Measurements from ENCODE around the gene DNAH5. TPM values are rescaled to one million over a fixed set of nuclear protein-coding genes. Genes with fewer than 3 reads are reported as not detected.

DNAH5 gene
- total RNA-seq, 4 donors from 2014 or later: under 0.01 to 1.8 (median 0.18) TPM

GRCh38 chr5:13664377-13664776 is 280.1 kb downstream of the DNAH5 start:
- no peak overlapping the region for H3K4me3 ChIP-seq
- H3K27me3 ChIP-seq: no peaks in the 10 kb centered on the region
- H3K27ac ChIP-seq: no peak overlapping the region
- H3K9me3 ChIP-seq: no peaks in the 10 kb centered on the region
- H3K4me1 ChIP-seq: no peaks in the 10 kb centered on the region
- TF ChIP-seq CTCF (IDR thresholded peaks at IDR 0.05) (no peak), POLR2A (IDR thresholded peaks at IDR 0.05) (no peak)
- intact Hi-C loops (cut with DNase I; ENCODE audit: low total_unique reads): no loop called here
- no peak for DNase-seq
- H3K36me3 ChIP-seq: no peaks in the 10 kb centered on the region

GRCh38 chr5:13662626-13663025 is 281.9 kb downstream of the DNAH5 start:
- no peak for TF ChIP-seq POLR2A (IDR thresholded peaks at IDR 0.05)
- TF ChIP-seq CTCF (IDR thresholded peaks at IDR 0.05): no peak
- no peaks in the 10 kb centered on the region for H3K36me3 ChIP-seq
- no peaks in the 10 kb centered on the region for H3K9me3 ChIP-seq

GRCh38 chr5:13661272-13661671 is 283.2 kb downstream of the DNAH5 start:
- DNase-seq: no peak
- TF ChIP-seq CTCF (IDR thresholded peaks at IDR 0.05) (no peak), POLR2A (IDR thresholded peaks at IDR 0.05) (no peak)
- H3K4me3 ChIP-seq: no peak overlapping the region
- H3K36me3 ChIP-seq: no peaks in the 10 kb centered on the region
- no peaks in the 10 kb centered on the region for H3K4me1 ChIP-seq
- H3K27ac ChIP-seq: no peak overlapping the region
- no peaks in the 10 kb centered on the region for H3K27me3 ChIP-seq
- H3K9me3 ChIP-seq: no peaks in the 10 kb centered on the region
- intact Hi-C loops (cut with DNase I; ENCODE audit: low total_unique reads): no loop called here

More at GRCh38 chr5:13662626-13663025, 281.9 kb downstream of the DNAH5 start:
- Histone ChIP-seq H3K27me3 (no peaks in the 10 kb centered on the region), H3K4me1 (no peaks in the 10 kb centered on the region), H3K4me3 (no peak overlapping the region), H3K27ac (no peak overlapping the region)
- DNase-seq: no peak
- intact Hi-C loops (cut with DNase I; ENCODE audit: low total_unique reads): no loop called here

GRCh38 chr5:13660072-13660471 is 284.4 kb downstream of the DNAH5 start:
- Histone ChIP-seq H3K4me1 (no peaks in the 10 kb centered on the region), H3K27ac (no peak overlapping the region), H3K4me3 (no peak overlapping the region), H3K27me3 (no peaks in the 10 kb centered on the region), H3K9me3 (no peaks in the 10 kb centered on the region), H3K36me3 (no peaks in the 10 kb centered on the region)
- no peak for TF ChIP-seq CTCF (IDR thresholded peaks at IDR 0.05)
- no peak for TF ChIP-seq POLR2A (IDR thresholded peaks at IDR 0.05)
- no peak for DNase-seq
- intact Hi-C loops (cut with DNase I; ENCODE audit: low total_unique reads): no loop called here

GRCh38 chr5:13659391-13659790 is 285.1 kb downstream of the DNAH5 start:
- Histone ChIP-seq H3K4me1 (no peaks in the 10 kb centered on the region), H3K36me3 (no peaks in the 10 kb centered on the region), H3K27ac (no peak overlapping the region), H3K9me3 (no peaks in the 10 kb centered on the region), H3K4me3 (no peak overlapping the region), H3K27me3 (no peaks in the 10 kb centered on the region)
- no peak for TF ChIP-seq CTCF (IDR thresholded peaks at IDR 0.05)
- no peak for TF ChIP-seq POLR2A (IDR thresholded peaks at IDR 0.05)
- no peak for DNase-seq
- intact Hi-C loops (cut with DNase I; ENCODE audit: low total_unique reads): no loop called here
